ENCODE results near the gene SLIT3. TPM values are rescaled to one million over a fixed set of nuclear protein-coding genes. Genes with fewer than 3 reads are reported as not detected.

The SLIT3 gene
- total RNA-seq, 4 donors from 2014 or later = 41.1 to 86.6 (median 62.7) TPM

DNA sequence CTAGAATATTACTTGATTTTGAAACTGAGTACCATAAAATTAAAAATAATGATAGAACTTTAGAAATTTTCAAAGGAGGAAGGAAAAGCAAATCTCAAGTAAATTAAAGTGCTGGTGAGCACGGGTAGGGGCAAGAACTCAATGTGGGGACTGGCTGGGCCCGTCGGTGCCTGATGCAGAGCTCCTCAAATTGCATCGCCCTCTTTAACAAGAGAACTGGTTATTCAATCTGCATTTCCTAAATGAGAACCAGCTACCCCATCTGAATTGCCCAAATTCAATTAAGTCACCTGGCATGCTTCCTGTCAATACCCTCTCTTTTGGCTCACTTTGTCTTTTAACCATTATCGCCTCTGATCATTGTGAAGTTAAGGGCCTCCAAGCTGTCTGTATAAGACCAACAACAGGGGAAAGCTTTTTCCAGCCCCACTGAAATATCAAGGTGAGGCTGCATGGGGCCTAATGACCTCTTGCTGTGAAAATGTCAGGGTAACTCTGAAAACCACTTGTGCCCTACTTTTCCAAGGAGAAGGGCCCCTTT, 316.7 kb downstream of the SLIT3 start:
- Histone ChIP-seq H3K4me1 (peaks cover 0 to 28% (median 16%) of the 10 kb centered on the region in 4 donors), H3K9me3 (no peaks in the 10 kb centered on the region), H3K27me3 (no peaks in the 10 kb centered on the region), H3K27ac (replicated peaks in 1 of 4) (no peak overlapping the region), H3K4me3 (no peak overlapping the region), H3K36me3 (no peaks in the 10 kb centered on the region)
- WGBS = 95% methylated on average over 5 of the region's 5 CpGs
- no peak for DNase-seq (ENCODE audit: extremely low spot score)
- intact Hi-C loops (cut with DNase I) = loop anchor here (10.0 kb wide), 1 partner anchor 561 kb away; no protein-coding TSS in a partner anchor
- no peak for TF ChIP-seq POLR2AphosphoS5 (IDR thresholded peaks at IDR 0.05)
- TF ChIP-seq, protein P1, sequence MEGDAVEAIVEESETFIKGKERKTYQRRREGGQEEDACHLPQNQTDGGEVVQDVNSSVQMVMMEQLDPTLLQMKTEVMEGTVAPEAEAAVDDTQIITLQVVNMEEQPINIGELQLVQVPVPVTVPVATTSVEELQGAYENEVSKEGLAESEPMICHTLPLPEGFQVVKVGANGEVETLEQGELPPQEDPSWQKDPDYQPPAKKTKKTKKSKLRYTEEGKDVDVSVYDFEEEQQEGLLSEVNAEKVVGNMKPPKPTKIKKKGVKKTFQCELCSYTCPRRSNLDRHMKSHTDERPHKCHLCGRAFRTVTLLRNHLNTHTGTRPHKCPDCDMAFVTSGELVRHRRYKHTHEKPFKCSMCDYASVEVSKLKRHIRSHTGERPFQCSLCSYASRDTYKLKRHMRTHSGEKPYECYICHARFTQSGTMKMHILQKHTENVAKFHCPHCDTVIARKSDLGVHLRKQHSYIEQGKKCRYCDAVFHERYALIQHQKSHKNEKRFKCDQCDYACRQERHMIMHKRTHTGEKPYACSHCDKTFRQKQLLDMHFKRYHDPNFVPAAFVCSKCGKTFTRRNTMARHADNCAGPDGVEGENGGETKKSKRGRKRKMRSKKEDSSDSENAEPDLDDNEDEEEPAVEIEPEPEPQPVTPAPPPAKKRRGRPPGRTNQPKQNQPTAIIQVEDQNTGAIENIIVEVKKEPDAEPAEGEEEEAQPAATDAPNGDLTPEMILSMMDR (IDR thresholded peaks at IDR 0.05) = no peak

DNA sequence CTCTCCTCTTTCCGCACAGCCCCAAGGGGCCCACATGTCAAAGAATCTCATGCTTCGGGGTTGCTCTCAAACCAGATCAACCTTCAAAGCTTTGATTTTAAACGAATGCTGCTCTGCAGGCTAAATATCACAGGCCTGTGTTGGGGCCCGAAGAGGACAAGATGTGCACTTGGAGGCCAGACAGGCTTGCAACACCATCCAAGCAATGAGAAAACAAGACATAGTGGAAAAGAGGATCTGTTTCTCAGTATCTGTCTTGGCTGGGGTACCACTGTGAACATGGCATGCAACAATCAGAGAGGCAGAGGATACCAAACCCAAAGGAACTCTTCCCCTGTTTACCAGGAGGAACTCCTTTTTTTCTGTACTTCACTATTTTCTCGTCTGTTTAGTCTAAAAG, 321.8 kb downstream of the SLIT3 start:
- Histone ChIP-seq H3K36me3 (no peaks in the 10 kb centered on the region), H3K4me1 (peaks cover 0 to 47% (median 15%) of the 10 kb centered on the region in 4 donors), H3K9me3 (no peaks in the 10 kb centered on the region), H3K27ac (replicated peaks in 1 of 4) (peak overlapping the region; percentile 34 to 67 (median 54)), H3K4me3 (no peak overlapping the region), H3K27me3 (no peaks in the 10 kb centered on the region)
- TF ChIP-seq EP300 (IDR thresholded peaks at IDR 0.05) (no peak), POLR2AphosphoS5 (IDR thresholded peaks at IDR 0.05) (peak in 1 of 2 donors; percentile 34), POLR2A (IDR thresholded peaks at IDR 0.05; ENCODE audit: low read depth) (no peak)
- TF ChIP-seq, protein P1 (IDR thresholded peaks at IDR 0.05) = no peak
- no peak for DNase-seq (ENCODE audit: extremely low spot score)
- intact Hi-C loops (cut with DNase I) = no loop called here
- whole genome bisulfite sequencing = 87% methylated on average over 5 of the region's 5 CpGs

DNA sequence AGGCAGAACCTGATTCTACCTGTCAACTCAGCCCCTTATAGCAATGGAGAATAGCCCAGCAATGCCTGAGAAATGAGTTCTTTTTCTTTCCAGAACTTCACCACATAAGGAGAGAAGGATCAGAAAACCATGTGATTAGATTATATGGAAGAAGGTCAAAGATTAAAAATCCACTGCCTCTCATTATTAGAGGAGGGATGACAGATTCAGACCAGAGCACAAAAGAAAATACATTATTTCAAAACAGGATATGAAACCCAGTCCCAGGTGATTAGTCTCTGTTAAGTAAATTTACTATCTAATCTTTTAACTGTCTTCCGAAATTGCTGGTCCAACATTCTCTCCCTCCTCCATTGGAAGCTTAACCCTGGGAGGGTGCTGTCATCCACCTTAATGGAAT, 322.4 kb downstream of the SLIT3 start:
- H3K9me3 ChIP-seq = no peaks in the 10 kb centered on the region
- peaks cover 0 to 48% (median 15%) of the 10 kb centered on the region in 4 donors for H3K4me1 ChIP-seq
- no peaks in the 10 kb centered on the region for H3K27me3 ChIP-seq
- H3K4me3 ChIP-seq = no peak overlapping the region
- H3K36me3 ChIP-seq = no peaks in the 10 kb centered on the region
- no peak for DNase-seq (ENCODE audit: extremely low spot score)
- peak overlapping the region; percentile 34 to 67 (median 54) for H3K27ac ChIP-seq (replicated peaks in 1 of 4)
- WGBS = 81% methylated on average over 1 of the region's 1 CpG
- TF ChIP-seq POLR2AphosphoS5 (IDR thresholded peaks at IDR 0.05) (no peak), EP300 (IDR thresholded peaks at IDR 0.05) (no peak), POLR2A (IDR thresholded peaks at IDR 0.05; ENCODE audit: low read depth) (no peak)
- TF ChIP-seq, protein P1 (IDR thresholded peaks at IDR 0.05) = no peak
- intact Hi-C loops (cut with DNase I) = no loop called here

DNA sequence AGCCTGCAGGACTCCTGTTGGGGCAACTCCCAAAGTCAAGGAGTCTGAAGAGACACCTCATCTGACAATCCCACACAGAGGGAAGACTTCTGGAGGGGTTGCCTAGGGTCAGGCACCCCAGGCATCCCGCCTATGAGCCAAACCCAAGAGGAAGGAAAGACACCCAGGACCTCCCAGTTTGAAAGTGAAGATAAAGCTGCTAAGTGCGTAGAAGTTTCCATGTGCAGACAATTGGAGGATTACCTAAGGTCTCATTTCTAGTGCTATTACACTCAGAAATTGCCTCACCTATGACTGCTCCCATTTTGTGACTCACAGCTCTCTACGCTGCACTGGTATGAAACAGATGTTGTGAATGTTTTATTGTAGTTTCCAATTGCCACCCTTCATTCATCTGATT, 322.9 kb downstream of the SLIT3 start:
- no peak for DNase-seq (ENCODE audit: extremely low spot score)
- Histone ChIP-seq H3K27ac (replicated peaks in 1 of 4) (peak overlapping the region in 1 of 4 donors; percentile 67), H3K4me1 (peaks cover 0 to 53% (median 17%) of the 10 kb centered on the region in 4 donors), H3K27me3 (no peaks in the 10 kb centered on the region), H3K36me3 (no peaks in the 10 kb centered on the region), H3K4me3 (no peak overlapping the region), H3K9me3 (no peaks in the 10 kb centered on the region)
- intact Hi-C loops (cut with DNase I) = no loop called here
- no peak for TF ChIP-seq POLR2A (IDR thresholded peaks at IDR 0.05; ENCODE audit: low read depth)
- TF ChIP-seq POLR2AphosphoS5 (IDR thresholded peaks at IDR 0.05) = peak in 1 of 2 donors; percentile 65
- TF ChIP-seq, protein P1 (IDR thresholded peaks at IDR 0.05) = no peak
- 84% methylated on average over 3 of the region's 3 CpGs for WGBS

Measured in esophagus muscularis mucosa (tissue), 4 donors.